ENCODE data around the gene OSBPL1A. TPM values are rescaled to one million over a fixed set of nuclear protein-coding genes. Genes with fewer than 3 reads are reported as not detected.

Gene OSBPL1A
- total and polyA plus RNA-seq, 2 of the 8 experiments (the other 6 are each of a cell fraction or from before 2014, with no cell fraction given) = 53.2 to 74.9 TPM

GRCh38 chr18:24443870-24444269, 46.2 kb upstream of the OSBPL1A start:
- H3K9me3 ChIP-seq (ENCODE audit: insufficient read depth in 2 of 2, low read depth in 1 of 2, low read length in 1 of 2) = no peaks in the 10 kb centered on the region
- H2BK20ac ChIP-seq (ENCODE audit: low read length) = no peak overlapping the region
- H3K23me2 ChIP-seq (ENCODE audit: low read depth, low read length) = no peaks in the 10 kb centered on the region
- H3K36me3 ChIP-seq (ENCODE audit: control insufficient read depth in 2 of 4, insufficient read depth in 4 of 4, low read length in 3 of 4) = peaks cover 6 to 80% (median 27%) of the 10 kb centered on the region in 4 experiments
- no peaks in the 10 kb centered on the region for H3K27me3 ChIP-seq (replicated peaks in 1 of 4; ENCODE audit: control insufficient read depth in 3 of 4, extremely low read depth in 1 of 4, insufficient read depth in 3 of 4, low read length in 3 of 4)
- CTCF ChIA-PET (ENCODE audit: partially characterized antibody) = interaction anchor here (0.7 to 2.0 kb wide), 4 partner anchors 10 to 84 kb away, joined by 3 to 5 read pairs (median 4); no protein-coding TSS in a partner anchor
- H3K79me1 ChIP-seq (ENCODE audit: low read depth, low read length) = no peaks in the 10 kb centered on the region; the same call in 1 of the 2 replicates
- no peak overlapping the region for H3K23ac ChIP-seq (ENCODE audit: insufficient read length)
- H4K91ac ChIP-seq (replicated peaks; ENCODE audit: insufficient read length, low read length) = no peak overlapping the region
- no peak overlapping the region for H2AFZ ChIP-seq (ENCODE audit: low read length)
- H3K4ac ChIP-seq (replicated peaks; ENCODE audit: insufficient read length, low read depth, low read length) = no peak overlapping the region
- TF ChIP-seq RNF2 (IDR thresholded peaks at IDR 0.05; ENCODE audit: borderline replicate concordance, low read depth, low read length, missing control alignments, poor library complexity, severe bottlenecking) (no peak), MAX (IDR thresholded peaks at IDR 0.05) (no peak), EGR1 (IDR thresholded peaks at IDR 0.05; ENCODE audit: borderline replicate concordance, low read depth, low read length) (no peak), BRCA1 (IDR thresholded peaks at IDR 0.05; ENCODE audit: low read depth, low read length) (no peak), SRF (IDR thresholded peaks at IDR 0.05; ENCODE audit: low read depth, low read length) (no peak), YY1 (IDR thresholded peaks at IDR 0.05; ENCODE audit: low read depth, low read length) (no peak), TAF7 (optimal IDR thresholded peaks at IDR 0.05; ENCODE audit: borderline replicate concordance, low read depth, low read length) (no peak)
- H4K8ac ChIP-seq (ENCODE audit: extremely low read depth, insufficient read depth, low read length) = no peak overlapping the region
- no peak overlapping the region for H4K5ac ChIP-seq (ENCODE audit: insufficient read length, low read depth, low read length)
- no peak overlapping the region for H3K9ac ChIP-seq (replicated peaks in 1 of 4; ENCODE audit: extremely low read depth in 1 of 4, low read depth in 3 of 4, low read length in 3 of 4)
- no peaks in the 10 kb centered on the region for H3K79me2 ChIP-seq (ENCODE audit: control insufficient read depth in 1 of 2, insufficient read depth in 2 of 2, low read length in 2 of 2)
- FAIRE-seq (no peak), DNase-seq (ENCODE audit: low read depth in 1 of 2, low spot score in 2 of 2) (no peak)
- WGBS, 2 experiments (ENCODE audit: extremely low coverage in 1 of 2, insufficient coverage in 1 of 2, insufficient read length in 1 of 2, insufficient replicate concordance in 2 of 2, low coverage in 1 of 2, low lambda C conversion rate in 2 of 2, missing lambda C conversion rate in 1 of 2) = 86% methylated on average over 2 of the region's 2 CpGs; no CpG with 5 or more reads in 1 of the 2 experiments
- H3K4me1 ChIP-seq (replicated peaks in 1 of 4; ENCODE audit: control insufficient read depth in 3 of 4, insufficient read depth in 4 of 4, low read length in 3 of 4) = no peaks in the 10 kb centered on the region
- H4K20me1 ChIP-seq (replicated peaks in 1 of 2; ENCODE audit: control insufficient read depth in 1 of 2, insufficient read depth in 2 of 2, low read length in 2 of 2) = no peaks in the 10 kb centered on the region
- no peak overlapping the region for H2AK5ac ChIP-seq (ENCODE audit: low read depth, low read length)
- no peak overlapping the region for H2BK15ac ChIP-seq (ENCODE audit: low read length)
- no peak overlapping the region for H3K14ac ChIP-seq (ENCODE audit: insufficient read length)
- H3K56ac ChIP-seq (replicated peaks; ENCODE audit: insufficient read length, low read depth, low read length) = no peak overlapping the region
- POLR2A ChIA-PET (ENCODE audit: partially characterized antibody) = interaction anchor here (1.1 to 1.7 kb wide), 2 partner anchors 10 to 17 kb away, joined by 3 to 5 read pairs; partner anchors contain the start of gene IMPACT
- H2BK5ac ChIP-seq (ENCODE audit: low read depth, low read length) = no peak overlapping the region
- no peak overlapping the region for H3K4me2 ChIP-seq (ENCODE audit: insufficient read depth in 1 of 2, low read depth in 2 of 2, low read length in 2 of 2)
- H3K27ac ChIP-seq (ENCODE audit: low read depth, low read length) = no peak overlapping the region
- H2BK120ac ChIP-seq (replicated peaks; ENCODE audit: low read depth, low read length) = no peak overlapping the region
- no peak overlapping the region for H3K18ac ChIP-seq (ENCODE audit: extremely low read depth, low read length)
- H3K4me3 ChIP-seq (ENCODE audit: extremely low read depth in 1 of 4, insufficient read depth in 2 of 4, low read depth in 3 of 4, low read length in 4 of 4) = no peak overlapping the region
- no peak overlapping the region for H2BK12ac ChIP-seq (ENCODE audit: low read depth, low read length)
